COLO829 (cell line): ENCODE data around the gene CPEB2.
"Not testable (repeated sequence)": the region's sequence is repeated elsewhere in the genome, so short reads cannot be mapped to it uniquely, and the experiment has no call there.

Experiments
- DNase-seq: peaks from one replicate; pipeline ENCODE4 v3.0.0; 2012; ENCODE audit warnings: low spot score

Gene CPEB2

GRCh38 chr4:15043922-15044321 lies 41.6 kb downstream of the CPEB2 start:
- DNase-seq: no peak

GRCh38 chr4:15054541-15054940 lies 52.3 kb downstream of the CPEB2 start:
- no peak for DNase-seq

GRCh38 chr4:15060213-15060612 lies 57.9 kb downstream of the CPEB2 start:
- no peak for DNase-seq

- no peak for DNase-seq
These were observed 61.1 kb downstream of the CPEB2 start for GRCh38 chr4:15063341-15063740.

- no peak for DNase-seq
These were observed 63.2 kb downstream of the CPEB2 start for GRCh38 chr4:15065516-15065915.

GRCh38 chr4:15066140-15066539 lies 63.9 kb downstream of the CPEB2 start:
- no peak for DNase-seq

GRCh38 chr4:15068298-15068697 lies 66.0 kb downstream of the CPEB2 start:
- DNase-seq: no peak

GRCh38 chr4:15075875-15076274 lies 73.6 kb downstream of the CPEB2 start:
- DNase-seq: no peak

- no peak for DNase-seq
These were observed 75.7 kb downstream of the CPEB2 start for GRCh38 chr4:15077969-15078368.

GRCh38 chr4:15078682-15079642 lies 76.7 kb downstream of the CPEB2 start:
- no peak for DNase-seq

GRCh38 chr4:15084780-15085179 lies 82.5 kb downstream of the CPEB2 start:
- no peak for DNase-seq

GRCh38 chr4:15085762-15086161 lies 83.5 kb downstream of the CPEB2 start:
- DNase-seq: not testable (repeated sequence)

GRCh38 chr4:15086259-15086658 lies 84.0 kb downstream of the CPEB2 start:
- DNase-seq: not testable (repeated sequence)

- no peak for DNase-seq
These were observed 86.2 kb downstream of the CPEB2 start for GRCh38 chr4:15088394-15089035.

- no peak for DNase-seq
These were observed 87.7 kb downstream of the CPEB2 start for GRCh38 chr4:15089979-15090378.

- no peak for DNase-seq
These were observed 98.1 kb downstream of the CPEB2 start for GRCh38 chr4:15100380-15100779.

- DNase-seq: peak; percentile 48
These were observed 98.9 kb downstream of the CPEB2 start for GRCh38 chr4:15100994-15101695.

GRCh38 chr4:15104825-15105224 lies 102.5 kb downstream of the CPEB2 start:
- DNase-seq: no peak

GRCh38 chr4:15106399-15106798 lies 104.1 kb downstream of the CPEB2 start:
- no peak for DNase-seq

GRCh38 chr4:15109600-15109999 lies 107.3 kb downstream of the CPEB2 start:
- DNase-seq: no peak

GRCh38 chr4:15110120-15110571 lies 107.9 kb downstream of the CPEB2 start:
- no peak for DNase-seq

- DNase-seq: no peak
These were observed 114.3 kb downstream of the CPEB2 start for GRCh38 chr4:15116509-15117079.
